AG04449 (cell line): ENCODE measurements around the gene TRPM8.

Source experiments
- CTCF ChIA-PET: fragments of 350-600 bp; formaldehyde crosslinking; extraction: SDS; loops from one replicate; lab custom pipeline; 2021; ENCODE audit warnings: antibody characterized with exemption; lab: Yijun Ruan, JAX
- POLR2A ChIA-PET: fragments of 400-600, 350-600 bp; formaldehyde crosslinking; extraction: SDS; loops from one replicate; lab custom pipeline; 2020; ENCODE audit warnings: antibody characterized with exemption, inconsistent platforms; lab: Yijun Ruan, JAX
- DNase-seq: peaks from one replicate; pipeline ENCODE4 v3.0.0-alpha.2; 2010; ENCODE audit warnings: low read depth, low spot score
- H3K4me3 ChIP-seq: 2 replicates; pipeline ENCODE4 v1.5.1; 2011; ENCODE audit warnings: low read depth, mild to moderate bottlenecking, control low read depth, low read length
- TF ChIP-seq, protein P1 (sequence below): IDR thresholded peaks from one replicate; pipeline ENCODE4 v1.5.1; 2011; ENCODE audit warnings: mild to moderate bottlenecking, moderate library complexity, low read length, control low read depth, inconsistent platforms; ENCODE audit not compliant: insufficient read depth; ENCODE audit errors: missing control alignments

Gene TRPM8

DNA sequence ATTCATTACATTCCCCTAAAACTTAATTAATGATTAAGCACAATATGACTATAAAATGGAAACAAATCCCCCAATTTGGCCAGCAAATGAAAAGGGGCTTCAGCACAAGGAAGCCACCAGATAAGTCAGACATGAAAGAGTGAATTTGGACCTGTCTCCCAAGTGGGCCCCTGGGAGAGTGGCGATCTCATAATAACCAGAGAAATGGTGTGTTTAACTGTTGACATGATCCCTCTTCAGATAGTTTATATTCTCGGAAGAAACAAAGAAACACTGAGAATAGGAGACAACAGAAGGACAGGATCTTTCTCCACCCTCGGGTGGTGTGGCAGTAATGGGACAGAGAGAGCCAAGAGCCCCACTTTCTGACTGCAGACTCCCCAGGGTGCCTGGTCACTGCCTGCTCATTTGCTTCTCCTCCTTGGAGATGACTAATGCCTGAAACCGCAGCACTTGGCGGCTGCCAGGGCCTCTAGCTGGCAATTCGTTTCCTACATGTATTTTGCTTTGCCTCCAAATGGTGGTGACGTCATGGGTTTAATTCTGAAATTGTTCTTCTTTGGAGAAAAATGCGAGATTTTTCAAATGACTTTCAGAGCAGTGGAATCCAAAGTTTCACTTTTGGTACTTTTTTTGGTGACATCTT lies 86.9 kb downstream of the TRPM8 start:
- no peak overlapping the region for H3K4me3 ChIP-seq
- DNase-seq, result peak; percentile 76
- POLR2A ChIA-PET, result no interaction called here

GRCh38 chr2:234005126-234005525 lies 88.0 kb downstream of the TRPM8 start:
- no peak overlapping the region for H3K4me3 ChIP-seq
- no peak for DNase-seq
- CTCF ChIA-PET, result no interaction called here
- POLR2A ChIA-PET, result no interaction called here
- TF ChIP-seq, protein P1, sequence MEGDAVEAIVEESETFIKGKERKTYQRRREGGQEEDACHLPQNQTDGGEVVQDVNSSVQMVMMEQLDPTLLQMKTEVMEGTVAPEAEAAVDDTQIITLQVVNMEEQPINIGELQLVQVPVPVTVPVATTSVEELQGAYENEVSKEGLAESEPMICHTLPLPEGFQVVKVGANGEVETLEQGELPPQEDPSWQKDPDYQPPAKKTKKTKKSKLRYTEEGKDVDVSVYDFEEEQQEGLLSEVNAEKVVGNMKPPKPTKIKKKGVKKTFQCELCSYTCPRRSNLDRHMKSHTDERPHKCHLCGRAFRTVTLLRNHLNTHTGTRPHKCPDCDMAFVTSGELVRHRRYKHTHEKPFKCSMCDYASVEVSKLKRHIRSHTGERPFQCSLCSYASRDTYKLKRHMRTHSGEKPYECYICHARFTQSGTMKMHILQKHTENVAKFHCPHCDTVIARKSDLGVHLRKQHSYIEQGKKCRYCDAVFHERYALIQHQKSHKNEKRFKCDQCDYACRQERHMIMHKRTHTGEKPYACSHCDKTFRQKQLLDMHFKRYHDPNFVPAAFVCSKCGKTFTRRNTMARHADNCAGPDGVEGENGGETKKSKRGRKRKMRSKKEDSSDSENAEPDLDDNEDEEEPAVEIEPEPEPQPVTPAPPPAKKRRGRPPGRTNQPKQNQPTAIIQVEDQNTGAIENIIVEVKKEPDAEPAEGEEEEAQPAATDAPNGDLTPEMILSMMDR, result no peak

More for the DNA sequence above, 86.9 kb downstream of the TRPM8 start:
- TF ChIP-seq, protein P1, result no peak
- CTCF ChIA-PET, result no interaction called here

DNA sequence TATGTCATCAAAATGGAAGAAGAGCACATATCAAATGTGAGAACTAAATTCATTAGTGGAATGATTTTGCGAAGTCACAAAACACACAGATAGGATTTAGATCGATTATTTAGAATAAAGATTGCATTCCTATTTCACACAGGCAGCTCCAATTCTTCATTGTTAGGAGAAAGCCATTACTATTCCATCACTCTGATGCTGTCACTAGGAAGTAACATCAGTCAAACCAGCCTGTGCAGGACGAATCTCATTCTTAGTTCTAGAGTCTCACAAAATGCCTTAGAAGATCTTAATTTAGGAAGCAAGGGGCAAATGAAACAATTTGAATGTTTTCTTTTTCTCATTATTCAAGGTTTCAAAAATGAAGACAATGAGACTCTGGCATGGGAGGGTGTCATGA lies 89.3 kb downstream of the TRPM8 start:
- TF ChIP-seq, protein P1, result no peak
- DNase-seq, result no peak
- ChIA-PET CTCF (no interaction called here), POLR2A (no interaction called here)
- no peak overlapping the region for H3K4me3 ChIP-seq

DNA sequence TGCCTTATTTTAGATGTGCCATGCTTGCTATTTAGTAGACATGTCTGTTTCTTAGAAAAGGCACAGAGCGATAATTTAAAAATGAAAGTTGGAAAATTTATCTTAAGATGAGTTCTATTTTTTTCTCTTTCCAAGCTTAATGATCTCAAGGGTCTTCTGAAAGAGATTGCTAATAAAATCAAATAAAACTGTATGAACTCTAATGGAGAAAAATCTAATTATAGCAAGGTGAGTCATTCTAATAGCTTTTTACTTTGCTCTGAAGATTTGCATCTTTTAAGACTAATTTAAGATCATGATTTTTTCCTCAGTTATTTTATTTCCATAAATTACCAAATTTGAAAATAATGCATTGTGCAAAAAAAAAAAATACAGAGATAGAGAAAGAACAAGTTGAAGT lies 97.3 kb downstream of the TRPM8 start:
- TF ChIP-seq, protein P1, result no peak
- no peak for DNase-seq
- no peak overlapping the region for H3K4me3 ChIP-seq
- ChIA-PET POLR2A (no interaction called here), CTCF (interaction anchor here (1.1 kb wide), 1 partner anchor 531 kb away, joined by 3 read pairs; no protein-coding TSS in a partner anchor)

GRCh38 chr2:234015861-234016260 lies 98.7 kb downstream of the TRPM8 start:
- no peak for DNase-seq
- no peak overlapping the region for H3K4me3 ChIP-seq
- ChIA-PET CTCF (no interaction called here), POLR2A (no interaction called here)
- TF ChIP-seq, protein P1, result no peak

- TF ChIP-seq, protein P1, result no peak
- no peak for DNase-seq
- CTCF ChIA-PET, result no interaction called here
- H3K4me3 ChIP-seq, result no peak overlapping the region
- POLR2A ChIA-PET, result no interaction called here
These were observed 102.7 kb downstream of the TRPM8 start for GRCh38 chr2:234019896-234020295.
